Prostate gland (tissue), 2 donors: ENCODE data around the gene ITGBL1.

ENCODE experiments used
- CTCF ChIP-seq, 4 experiments: fragments of 200-600 bp in 2 of 4; fragments of 450-650 bp in 2 of 4; sonication (generic) in 2 of 4; IDR thresholded peaks; 1 replicate in 3 of 4; 2 replicates in 1 of 4; pipeline ENCODE4 v1.5.1; 2016 to 2019; ENCODE audit warnings: antibody characterized with exemption in 4 of 4, mild to moderate bottlenecking in 2 of 4, moderate library complexity in 2 of 4
- POLR2A ChIP-seq: fragments of 450-650 bp; IDR thresholded peaks from one replicate; pipeline ENCODE4 v1.6.1; 2016; ENCODE audit warnings: antibody characterized with exemption, mild to moderate bottlenecking

GRCh38 chr13:101490406-101491015 is 38.0 kb downstream of the ITGBL1 start:
- TF ChIP-seq CTCF (IDR thresholded peaks at IDR 0.05): no peak
- TF ChIP-seq POLR2A: no peak
